Psoas muscle (tissue), 8 donors: ENCODE data around the gene TMEM170B. TPM values are rescaled to one million over a fixed set of nuclear protein-coding genes. Genes with fewer than 3 reads are reported as not detected.
A peak's percentile ranks its signal among the peaks of the same experiment; 100 is the strongest.

Experiments
- ATAC-seq, 4 donors: fragments of 200-7000 bp; cut with Tn5 transposase; one replicate each; pipeline ENCODE4 v1.9.1; 2020; ENCODE audit warnings: moderate library complexity in 3 of 4, mild to moderate bottlenecking in 2 of 4
- DNase-seq, 2 donors: peaks; one replicate each; pipeline ENCODE4 v3.0.0-alpha.2; 2020
- H3K27ac ChIP-seq: fragments of 200-600 bp; one replicate; pipeline ENCODE4 v1.8.0; 2022
- H3K27me3 ChIP-seq, 3 donors: fragments of 200-600 bp in 1 of 3; one replicate each; pipeline versions ENCODE4 v1.6.1 to v1.8.0; 2013 to 2022; ENCODE audit warnings: low read length in 2 of 3, mild to moderate bottlenecking in 2 of 3, moderate library complexity in 1 of 3; ENCODE audit not compliant: insufficient read depth in 3 of 3
- H3K36me3 ChIP-seq, 2 donors: fragments of 200-600 bp in 1 of 2; one replicate each; pipeline versions ENCODE4 v1.6.1 to v1.8.0; 2013 to 2022; ENCODE audit warnings: low read depth in 1 of 2, mild to moderate bottlenecking in 1 of 2, moderate library complexity in 1 of 2; ENCODE audit not compliant: insufficient read depth in 1 of 2
- H3K4me1 ChIP-seq: fragments of 200-600 bp; one replicate; pipeline ENCODE4 v1.8.0; 2022
- H3K4me3 ChIP-seq: fragments of 200-600 bp; one replicate; pipeline ENCODE4 v1.8.0; 2022; ENCODE audit warnings: mild to moderate bottlenecking
- H3K9me3 ChIP-seq: fragments of 200-600 bp; one replicate; pipeline ENCODE4 v1.8.0; 2022
- WGBS, 3 donors: extraction: QIAGEN DNeasy Blood & Tissue Kit; methylation state at CpG; one replicate each; pipeline versions ENCODE4 v1.1.6 to v1.1.7; 2013; 5-methylcytosine and 5-hydroxymethylcytosine counted together
- intact Hi-C, 2 donors: fragments of 100-400 bp; cut with DNase I; formaldehyde crosslinking; loops; one replicate each; pipeline versions ENCODE4 v1.11.0 to v1.14.2; 2022
- polyA plus RNA-seq, 3 donors: library from polyadenylated mRNA; stranded (reverse); fragments of 200-250 nt; gene quantifications; one replicate each; pipeline ENCODE4 v1.2.3, GENCODE V29; 2013
- total RNA-seq, 4 donors: library from RNA; stranded (reverse); fragmentation: NEBNext Ultra II Directional in 2 of 4; extraction: Animal tissue kit (Norgen Biotek cat#: 25700) in 2 of 4; gene quantifications; one replicate each; pipeline versions ENCODE4 v1.2.1 to v1.2.4, GENCODE V29; 2021 to 2023
- TF ChIP-seq, protein P1 (sequence below): fragments of 200-600 bp; IDR thresholded peaks from one replicate; pipeline ENCODE4 v1.8.0; 2022; ENCODE audit warnings: antibody characterized with exemption
- donor health status: healthy with polysubstance abuse.
- donor health status: DM: no; HTN: no; CAD: no; lungs with moderate emphysema.
- donor health status: Bipolar disorder and iron deficiency.
- donor health status: healthy.
- donor health status: DM: yes; HTN: yes; CAD: no.
- donor health status: DM: no; HTN: no; CAD: no.
- donor health status: DM: no; HTN: no; CAD: no.
- donor health status: DM: yes; HTN: yes; CAD: no.

TMEM170B gene
- total and polyA plus RNA-seq, 7 donors, result 2.7 to 20.0 (median 7.4) TPM

DNA sequence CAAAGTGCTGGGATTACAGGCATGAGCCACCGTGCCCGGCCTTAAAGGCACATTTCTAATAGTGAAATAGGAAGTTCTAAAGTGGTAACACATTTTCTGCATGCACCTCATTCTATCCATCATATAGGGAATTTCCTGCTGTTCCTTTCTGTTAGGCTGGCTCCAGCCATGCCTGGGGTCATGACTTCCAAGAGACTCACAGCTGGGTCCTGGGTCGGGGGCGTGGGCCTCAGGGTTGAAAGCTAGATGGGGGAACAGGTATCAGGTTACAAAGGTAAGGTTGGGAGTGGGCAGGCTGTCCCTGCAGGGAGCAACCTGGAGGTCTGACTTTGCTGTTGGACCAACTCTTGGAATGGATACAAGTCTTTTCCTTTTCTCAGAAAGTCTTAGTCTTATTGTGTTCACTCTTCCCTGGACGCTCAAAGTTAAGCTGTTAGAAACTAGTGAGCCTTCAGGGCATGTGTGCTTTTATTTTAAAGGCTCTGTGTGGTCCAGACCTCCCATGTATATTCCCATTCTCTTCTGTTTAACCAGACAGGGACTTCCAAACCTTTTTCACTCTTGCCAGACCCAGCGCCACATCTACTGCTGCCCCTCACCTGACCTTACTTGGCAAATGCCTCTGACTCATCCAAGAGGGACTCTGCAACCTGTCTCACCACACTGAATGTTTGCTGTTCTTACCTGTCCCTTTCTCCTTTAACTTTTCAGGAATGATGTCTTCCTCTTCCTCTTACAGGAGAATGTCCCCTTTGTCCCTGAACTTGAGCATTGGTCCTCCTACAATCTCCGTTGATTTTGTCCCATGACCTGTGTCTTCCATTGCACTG is 64.4 kb downstream of the TMEM170B start:
- intact Hi-C loops, result no loop called here
- peaks cover 16% of the 10 kb centered on the region for H3K4me1 ChIP-seq
- no peak for ATAC-seq
- DNase-seq, result no peak
- 71 to 85% (median 75%) methylated on average over 7 of the region's 7 CpGs for WGBS, 3 donors
- H3K27me3 ChIP-seq, result peaks cover 0 to 26% (median 2%) of the 10 kb centered on the region in 3 donors
- H3K4me3 ChIP-seq, result no peak overlapping the region
- TF ChIP-seq, protein P1, sequence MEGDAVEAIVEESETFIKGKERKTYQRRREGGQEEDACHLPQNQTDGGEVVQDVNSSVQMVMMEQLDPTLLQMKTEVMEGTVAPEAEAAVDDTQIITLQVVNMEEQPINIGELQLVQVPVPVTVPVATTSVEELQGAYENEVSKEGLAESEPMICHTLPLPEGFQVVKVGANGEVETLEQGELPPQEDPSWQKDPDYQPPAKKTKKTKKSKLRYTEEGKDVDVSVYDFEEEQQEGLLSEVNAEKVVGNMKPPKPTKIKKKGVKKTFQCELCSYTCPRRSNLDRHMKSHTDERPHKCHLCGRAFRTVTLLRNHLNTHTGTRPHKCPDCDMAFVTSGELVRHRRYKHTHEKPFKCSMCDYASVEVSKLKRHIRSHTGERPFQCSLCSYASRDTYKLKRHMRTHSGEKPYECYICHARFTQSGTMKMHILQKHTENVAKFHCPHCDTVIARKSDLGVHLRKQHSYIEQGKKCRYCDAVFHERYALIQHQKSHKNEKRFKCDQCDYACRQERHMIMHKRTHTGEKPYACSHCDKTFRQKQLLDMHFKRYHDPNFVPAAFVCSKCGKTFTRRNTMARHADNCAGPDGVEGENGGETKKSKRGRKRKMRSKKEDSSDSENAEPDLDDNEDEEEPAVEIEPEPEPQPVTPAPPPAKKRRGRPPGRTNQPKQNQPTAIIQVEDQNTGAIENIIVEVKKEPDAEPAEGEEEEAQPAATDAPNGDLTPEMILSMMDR, result no peak
- H3K9me3 ChIP-seq, result no peaks in the 10 kb centered on the region
- no peaks in the 10 kb centered on the region for H3K36me3 ChIP-seq
- H3K27ac ChIP-seq, result no peak overlapping the region

DNA sequence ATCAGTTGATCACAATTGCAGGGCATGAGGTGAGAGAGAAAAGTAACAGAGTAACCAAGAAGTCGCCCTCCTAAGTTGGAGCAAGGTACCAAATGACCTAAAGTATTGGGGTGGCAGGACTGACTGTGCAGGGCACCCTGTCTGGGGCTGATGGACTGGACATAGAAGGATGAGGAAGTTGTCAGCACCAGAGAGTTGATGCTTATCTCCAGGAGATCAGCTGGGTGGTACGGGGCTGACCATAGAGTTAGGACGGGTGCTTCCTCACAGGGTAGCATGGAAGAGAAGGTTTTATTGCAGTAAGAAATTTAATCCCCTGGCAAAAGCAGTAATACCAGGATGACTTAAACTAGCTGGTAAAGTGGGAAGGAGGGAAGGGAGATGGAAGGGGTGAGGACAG is 66.7 kb downstream of the TMEM170B start:
- 59 to 89% (median 89%) methylated on average over 3 of the region's 3 CpGs for WGBS, 3 donors
- TF ChIP-seq, protein P1, result no peak
- Histone ChIP-seq H3K4me3 (no peak overlapping the region), H3K4me1 (peaks cover 22% of the 10 kb centered on the region), H3K27ac (no peak overlapping the region), H3K9me3 (no peaks in the 10 kb centered on the region), H3K27me3 (peaks cover 0 to 39% (median 4%) of the 10 kb centered on the region in 3 donors), H3K36me3 (no peaks in the 10 kb centered on the region)
- no peak for DNase-seq
- no peak for ATAC-seq
- intact Hi-C loops, result no loop called here

DNA sequence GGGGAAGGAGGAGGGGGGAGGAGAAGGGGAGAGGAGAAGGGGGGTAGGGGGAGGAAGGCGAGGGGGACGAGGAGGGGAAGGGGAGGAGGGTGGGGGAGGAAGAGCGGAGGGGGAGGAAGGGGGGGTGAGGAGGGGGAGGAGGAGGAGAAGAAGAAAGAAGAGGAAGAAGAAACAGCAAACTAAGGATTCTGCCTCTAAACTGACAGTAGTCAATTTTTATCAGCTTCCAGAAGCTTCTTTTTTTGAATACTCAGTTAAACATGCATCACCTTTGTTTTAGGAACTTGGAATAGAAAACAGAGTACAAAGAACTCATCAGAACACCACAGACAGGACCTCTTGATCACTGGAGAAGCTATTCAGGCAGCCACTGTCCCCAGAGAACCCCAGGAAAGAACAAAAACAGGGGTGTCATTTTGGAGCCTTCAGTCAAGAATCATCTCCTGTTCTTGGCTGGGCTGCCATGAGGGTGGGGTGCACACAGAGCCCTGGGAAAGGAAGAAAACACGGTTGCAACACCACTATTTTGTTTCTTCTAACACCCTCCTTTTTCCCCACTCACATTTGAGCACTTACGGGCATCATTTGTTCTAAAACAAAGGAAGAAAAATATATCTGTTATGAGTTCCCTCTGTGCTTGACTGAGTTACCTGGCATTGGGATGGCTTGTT is 67.4 kb downstream of the TMEM170B start:
- Histone ChIP-seq H3K27me3 (peaks cover 0 to 39% (median 3%) of the 10 kb centered on the region in 3 donors), H3K4me3 (no peak overlapping the region), H3K36me3 (no peaks in the 10 kb centered on the region), H3K27ac (no peak overlapping the region), H3K4me1 (peaks cover 22% of the 10 kb centered on the region), H3K9me3 (no peaks in the 10 kb centered on the region)
- peak; percentile 28 to 69 for DNase-seq
- peak in 1 of 4 donors; percentile 48 for ATAC-seq
- 47 to 58% (median 57%) methylated on average over 4 to 5 of the region's 5 CpGs for WGBS, 3 donors
- TF ChIP-seq, protein P1, result no peak
- intact Hi-C loops, result no loop called here

DNA sequence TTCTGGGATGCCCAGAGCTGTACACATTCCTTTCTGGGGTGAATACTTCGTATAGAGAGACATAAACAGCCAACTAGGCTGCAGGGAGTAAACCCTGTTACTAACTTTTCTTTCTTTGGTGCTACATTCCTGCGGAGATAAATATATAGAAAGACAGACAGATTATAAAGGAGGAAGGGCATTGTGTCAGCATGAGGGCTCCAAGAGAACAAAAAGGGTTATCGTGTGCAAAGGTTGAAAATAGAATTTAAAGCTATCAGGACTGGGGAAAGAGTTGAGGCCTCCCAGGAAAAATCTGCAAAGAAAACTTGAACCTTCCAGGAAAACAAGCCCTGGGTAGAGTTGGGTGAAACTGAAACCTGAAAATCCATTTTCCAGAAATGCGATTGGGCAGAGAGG is 68.0 kb downstream of the TMEM170B start:
- intact Hi-C loops, result no loop called here

More for the DNA sequence above, 68.0 kb downstream of the TMEM170B start:
- no peak overlapping the region for H3K27ac ChIP-seq
- no peaks in the 10 kb centered on the region for H3K9me3 ChIP-seq
- ATAC-seq, result no peak
- 46 to 65% (median 52%) methylated on average over 4 of the region's 4 CpGs for WGBS, 3 donors
- no peaks in the 10 kb centered on the region for H3K36me3 ChIP-seq
- TF ChIP-seq, protein P1, result no peak
- peaks cover 0 to 39% (median 1%) of the 10 kb centered on the region in 3 donors for H3K27me3 ChIP-seq
- H3K4me3 ChIP-seq, result no peak overlapping the region
- peaks cover 22% of the 10 kb centered on the region for H3K4me1 ChIP-seq
- DNase-seq, result no peak
